ENCODE data around the gene KRT27.
A peak's percentile ranks its signal among the peaks of the same experiment; 100 is the strongest.

KRT27 gene

GRCh38 chr17:40809721-40810421, 27.5 kb upstream of the KRT27 start:
- no peak for DNase-seq

- DNase-seq, result no peak
Observed at GRCh38 chr17:40806131-40806530, 23.8 kb upstream of the KRT27 start.

GRCh38 chr17:40803617-40804082, 21.3 kb upstream of the KRT27 start:
- DNase-seq, result peak; percentile 33 to 70 (median 60)

DNA sequence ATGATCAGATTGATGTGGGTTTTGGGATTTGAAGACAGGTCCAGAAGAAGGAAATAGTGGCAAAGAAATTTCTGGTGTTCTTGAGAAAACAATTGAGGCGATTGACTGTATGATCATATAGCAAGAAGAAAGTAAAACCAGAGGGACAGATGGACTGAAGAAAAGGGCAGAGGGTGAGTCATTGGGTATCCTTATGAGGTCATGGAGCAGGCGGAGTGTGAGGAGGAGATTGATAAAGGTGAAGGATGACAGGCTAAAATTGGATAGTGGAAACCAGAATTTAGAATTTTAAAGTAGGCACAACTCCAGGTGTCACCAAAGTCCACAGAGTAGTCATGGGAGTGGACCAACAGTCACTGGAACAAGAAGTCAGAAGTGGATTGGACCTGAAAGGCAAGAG, 18.8 kb upstream of the KRT27 start:
- DNase-seq, result no peak

DNA sequence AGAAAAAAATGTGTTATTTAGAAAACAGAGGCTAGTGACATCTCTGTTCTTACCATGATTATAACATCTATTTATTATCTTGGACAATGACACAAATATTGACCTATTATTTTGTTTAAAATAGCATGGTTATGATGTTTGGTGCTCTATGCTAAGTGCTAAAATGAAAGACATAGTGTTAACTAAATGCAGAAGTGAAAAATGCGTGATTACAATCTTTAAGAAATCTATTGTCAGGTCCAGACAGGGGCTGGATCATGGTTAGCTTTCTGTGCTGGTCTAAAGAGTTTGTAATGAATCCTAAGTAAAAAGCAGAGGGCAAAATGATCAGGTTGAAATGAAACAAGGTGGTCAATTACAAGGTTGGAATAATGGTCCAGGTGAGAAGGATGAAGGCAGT, 18.0 kb upstream of the KRT27 start:
- no peak for DNase-seq

GRCh38 chr17:40799859-40800258, 17.5 kb upstream of the KRT27 start, which contains the start of gene KRT28:
Gene KRT28 (minus strand): TSS chr17:40799959. CDS start chr17:40799893, 66 bp downstream.
- no peak for DNase-seq

GRCh38 chr17:40796846-40797245, 14.5 kb upstream of the KRT27 start:
- DNase-seq, result no peak

DNA sequence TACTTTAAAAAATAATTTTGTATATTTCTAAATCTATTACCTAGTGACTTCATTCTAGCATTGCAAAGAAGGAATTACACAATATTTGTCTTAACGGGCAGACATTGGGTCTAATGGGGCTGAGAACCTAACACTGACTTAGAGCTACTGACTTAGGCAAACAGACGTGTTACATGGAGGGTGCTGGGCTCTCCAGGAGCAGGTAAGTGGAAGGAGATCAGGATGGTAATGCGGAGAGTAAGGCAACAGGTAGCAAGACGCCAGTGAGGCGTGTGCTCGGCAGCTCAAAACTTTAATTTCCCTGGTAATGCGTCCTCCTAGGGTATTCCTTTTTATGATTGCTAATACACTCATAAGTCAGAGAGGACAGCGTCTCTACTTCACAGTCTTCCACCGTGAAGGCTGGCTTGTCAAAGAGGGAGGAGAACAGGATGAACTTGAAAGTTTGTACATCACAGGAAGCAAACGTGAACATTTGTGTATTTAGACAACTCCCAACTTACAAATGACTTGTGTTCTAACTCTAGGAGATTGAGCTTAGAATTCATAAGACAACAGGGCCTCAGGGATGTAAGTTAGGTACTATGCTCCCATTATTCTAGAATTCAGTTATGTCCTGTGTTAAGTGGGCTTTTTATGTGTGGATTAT, 12.8 kb upstream of the KRT27 start:
- DNase-seq, result no peak

GRCh38 chr17:40794466-40794865, 12.1 kb upstream of the KRT27 start:
- DNase-seq, result no peak

DNA sequence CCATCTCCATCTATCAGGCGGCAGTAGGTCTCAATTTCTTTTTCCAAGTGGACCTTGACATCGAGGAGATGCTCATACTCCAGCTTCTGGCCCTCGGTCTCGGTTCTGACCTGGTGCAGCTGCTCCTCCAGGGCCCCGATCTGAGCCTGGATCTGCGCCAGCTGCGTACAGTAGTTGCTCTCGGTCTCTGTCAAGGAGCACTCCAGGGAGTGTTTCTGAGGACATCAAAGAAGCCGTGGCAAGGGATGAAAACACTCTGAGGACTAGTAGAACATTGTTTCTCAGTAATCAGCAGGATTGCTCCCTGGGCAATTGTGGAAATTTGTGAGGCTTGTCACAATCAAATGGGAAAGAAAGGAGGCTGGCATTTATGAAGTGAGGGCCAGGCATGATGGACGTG, 11.5 kb upstream of the KRT27 start:
- DNase-seq, result no peak

- DNase-seq, result peak in 1 of 5 experiments; percentile 5
Observed at GRCh38 chr17:40791787-40792436, 9.6 kb upstream of the KRT27 start.

DNA sequence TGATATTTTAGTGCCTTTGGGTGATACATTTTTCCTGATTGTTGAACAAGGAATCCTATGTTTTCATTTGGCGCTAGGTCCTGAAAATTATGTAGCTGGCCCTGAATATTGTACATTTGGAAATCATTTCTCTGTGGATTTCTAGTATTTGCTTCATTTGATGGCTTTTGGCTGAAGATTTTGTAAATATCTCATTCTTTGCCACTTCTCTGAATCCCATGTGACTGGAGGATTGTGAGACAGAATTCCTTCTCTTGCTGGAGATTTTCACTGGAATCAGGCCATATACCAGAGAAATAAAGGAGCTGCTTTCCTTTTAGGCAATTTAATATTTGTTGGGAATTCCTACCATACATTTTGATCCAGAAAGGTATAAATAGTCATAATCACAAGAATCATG, 8.8 kb upstream of the KRT27 start:
- no peak for DNase-seq

DNA sequence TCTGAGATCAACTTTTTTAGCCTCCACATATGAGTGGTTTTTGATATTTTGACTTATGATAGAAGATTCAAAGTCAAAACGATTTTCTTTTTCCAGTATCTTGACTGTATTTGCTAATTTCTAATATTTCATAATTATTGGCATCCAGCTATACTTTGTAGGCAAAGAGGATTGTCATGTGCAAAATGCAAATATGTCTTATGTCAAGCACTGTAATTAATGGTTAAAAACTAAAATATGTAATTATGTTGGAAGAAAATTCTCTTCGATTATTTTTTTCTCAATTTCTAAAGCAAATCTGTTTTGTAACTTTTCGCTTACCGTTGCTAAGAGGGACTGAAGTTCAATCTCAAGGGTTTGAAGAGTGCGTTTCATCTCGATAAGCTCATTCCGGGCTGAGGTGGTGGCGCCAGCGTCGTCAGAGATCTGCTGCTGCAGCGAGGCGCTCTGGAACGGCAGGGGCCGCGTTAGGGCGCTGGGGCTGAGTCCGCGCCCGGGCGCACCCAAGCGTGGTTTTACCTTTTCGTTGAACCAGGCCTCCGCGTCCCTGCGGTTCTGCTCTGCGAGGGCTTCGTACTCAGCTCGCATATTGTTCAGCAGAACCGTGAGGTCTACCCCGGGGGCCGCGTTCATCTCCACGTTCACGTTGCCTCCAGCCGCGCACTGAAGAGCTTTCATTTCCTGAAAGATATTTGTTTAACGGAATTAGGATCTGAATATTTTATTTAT, 3.0 kb downstream of the KRT27 start:
- DNase-seq, result peak in 1 of 5 experiments; percentile 41

DNA sequence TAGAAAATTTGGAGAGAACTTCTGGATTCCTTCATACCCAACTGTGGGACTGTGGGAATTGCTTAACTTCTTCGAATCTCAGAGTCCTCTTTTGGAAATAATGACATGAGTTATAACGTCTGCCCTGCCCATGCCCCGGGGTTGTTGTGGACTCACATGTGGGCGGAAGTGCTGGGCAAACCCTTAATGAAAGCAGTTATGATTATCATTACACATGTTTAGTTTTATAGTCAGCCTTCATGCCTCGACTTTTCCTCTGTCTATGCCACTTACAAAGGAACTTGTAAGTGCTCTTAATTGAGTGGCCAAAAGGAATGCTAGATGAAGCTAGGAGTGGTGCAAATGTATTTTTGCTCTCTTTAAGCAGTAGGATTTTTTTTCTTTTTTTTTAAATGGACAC, 3.9 kb downstream of the KRT27 start:
- DNase-seq, result no peak

DNA sequence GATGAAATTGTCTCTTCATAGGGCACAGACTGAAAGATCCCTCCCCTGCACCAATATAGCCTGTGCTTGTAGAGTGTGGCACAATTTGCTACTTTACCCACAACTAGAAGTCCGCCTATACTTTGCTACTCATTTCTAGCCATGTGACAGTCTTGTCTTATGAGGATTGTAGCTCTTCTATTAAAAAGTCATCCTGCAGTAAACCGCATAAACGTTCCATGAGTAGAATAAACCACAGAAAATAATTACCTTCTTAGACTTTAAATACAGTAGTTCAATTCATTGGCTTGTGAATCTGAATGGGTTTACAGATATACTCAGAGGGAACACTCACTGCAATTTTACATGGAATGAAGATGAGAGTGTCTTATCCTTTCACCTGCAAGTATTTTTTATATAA, 4.4 kb downstream of the KRT27 start:
- no peak for DNase-seq

GRCh38 chr17:40777459-40777858, 4.9 kb downstream of the KRT27 start:
- no peak for DNase-seq

DNA sequence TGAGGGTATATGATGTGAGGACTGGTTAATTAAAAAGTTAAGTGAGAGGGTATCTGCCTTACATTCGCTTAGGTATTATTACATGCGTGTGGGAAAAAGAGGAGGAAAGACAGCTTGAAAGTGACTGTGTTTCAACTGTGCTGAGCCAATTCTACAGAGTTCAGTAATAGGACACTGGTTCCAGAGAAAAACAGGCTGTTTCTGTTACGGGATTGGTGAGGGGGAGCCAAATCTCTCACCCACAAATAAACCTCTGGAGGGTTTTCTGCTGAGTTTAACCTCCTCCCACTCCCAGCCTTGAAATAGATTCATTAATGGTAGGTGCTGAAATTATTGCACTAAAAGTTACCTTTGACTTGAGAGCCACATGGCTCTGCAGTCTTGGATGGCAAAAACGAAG, 6.4 kb downstream of the KRT27 start:
- DNase-seq, result no peak

- no peak for DNase-seq
Observed at GRCh38 chr17:40772101-40772500, 10.2 kb downstream of the KRT27 start, which contains the start of gene KRT26. Gene KRT26 (minus strand): TSS chr17:40772201. CDS start chr17:40772113, 88 bp downstream.

DNA sequence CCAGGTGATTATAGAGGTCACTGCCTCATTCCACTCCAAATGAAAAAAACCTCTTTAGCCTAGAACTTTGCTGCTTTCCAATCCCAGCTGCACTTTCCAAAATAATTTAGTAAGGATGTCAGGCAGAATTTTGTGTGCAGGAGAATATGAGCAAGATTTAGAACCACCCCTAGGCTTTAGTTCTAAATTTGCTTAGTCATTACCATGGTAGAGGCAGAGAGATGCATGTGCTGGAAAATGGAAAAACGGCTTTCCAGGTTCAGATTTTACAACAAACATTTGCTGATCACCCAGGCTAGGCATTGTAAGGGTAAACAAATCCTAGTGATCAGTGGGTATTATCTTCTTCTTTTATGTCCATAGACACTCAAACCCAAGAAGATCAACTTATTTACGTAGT, 16.7 kb downstream of the KRT27 start:
- no peak for DNase-seq

GRCh38 chr17:40763752-40764151, 18.6 kb downstream of the KRT27 start:
- no peak for DNase-seq

- no peak for DNase-seq
Observed at GRCh38 chr17:40760105-40761016, 22.0 kb downstream of the KRT27 start.

DNA sequence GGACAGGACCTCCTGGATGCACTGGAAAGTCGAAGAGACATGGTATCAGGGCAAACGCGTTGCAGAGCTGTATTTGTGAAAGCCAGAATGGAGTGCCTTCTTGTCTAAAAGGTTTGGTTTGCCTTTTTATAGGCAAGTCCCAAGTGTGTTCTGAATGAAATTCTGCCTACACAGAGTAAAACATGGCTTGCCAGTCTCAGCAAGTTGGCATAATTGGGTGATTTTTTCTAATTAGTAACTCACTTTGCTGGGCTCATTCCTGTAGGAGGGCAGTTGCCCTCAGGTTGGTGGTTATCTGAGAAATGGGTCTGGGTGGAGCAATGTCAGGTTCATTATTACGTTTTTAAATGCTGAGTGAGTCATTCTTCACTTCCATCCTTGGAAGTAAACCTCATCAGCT, 27.1 kb downstream of the KRT27 start, which contains the start of gene KRT25:
Gene KRT25 (minus strand): TSS at position 101 of the 400 bp plus-strand sequence. CDS start 60 bp downstream, at position 41.
- DNase-seq, result no peak

All from T-helper 2 cell (primary cell).